Mucosa of descending colon (tissue), 3 donors: ENCODE data around the gene FAM156B. TPM values are rescaled to one million over a fixed set of nuclear protein-coding genes. Genes with fewer than 3 reads are reported as not detected.
"Not testable (repeated sequence)": the region's sequence is repeated elsewhere in the genome, so short reads cannot be mapped to it uniquely, and the experiment has no call there.

Experiments used
- ATAC-seq: fragments of 200-7000 bp; cut with Tn5 transposase; one replicate; pipeline ENCODE4 v1.9.1; 2020; ENCODE audit warnings: mild to moderate bottlenecking, moderate library complexity
- DNase-seq, 3 donors: peaks; one replicate each; pipeline ENCODE4 v3.0.0-alpha.2; 2020
- H3K36me3 ChIP-seq: fragments of 200-600 bp; one replicate; pipeline ENCODE4 v1.8.0; 2021; ENCODE audit warnings: low read depth, mild to moderate bottlenecking
- H3K4me1 ChIP-seq: fragments of 200-600 bp; one replicate; pipeline ENCODE4 v1.8.0; 2021; ENCODE audit warnings: low read depth, mild to moderate bottlenecking
- H3K4me3 ChIP-seq: fragments of 200-600 bp; one replicate; pipeline ENCODE4 v1.8.0; 2021; ENCODE audit warnings: mild to moderate bottlenecking
- H3K9me3 ChIP-seq: fragments of 200-600 bp; one replicate; pipeline ENCODE4 v1.8.0; 2021; ENCODE audit warnings: mild to moderate bottlenecking
- intact Hi-C, 2 donors: fragments of 100-400 bp; cut with DNase I in 1 of 2; cut with micrococcal nuclease in 1 of 2; formaldehyde crosslinking; loops; one replicate each; pipeline versions ENCODE4 v1.11.0 to v1.11.1; 2022; cut with DNase I, micrococcal nuclease
- long read RNA-seq, 2 donors: library from polyadenylated mRNA; unstranded; transcript quantifications; one replicate each; pipeline ENCODE4 v2.0.0, GENCODE V29; 2019 to 2021
- total RNA-seq, 3 donors: library from RNA; stranded (reverse); fragmentation: NEBNext Ultra II Directional in 2 of 3; extraction: Animal tissue kit (Norgen Biotek cat#: 25700) in 2 of 3; gene quantifications; one replicate each; pipeline versions ENCODE4 v1.2.1 to v1.2.4, GENCODE V29; 2021 to 2023
- TF ChIP-seq, protein P1 (sequence below): fragments of 200-600 bp; IDR thresholded peaks from one replicate; pipeline ENCODE4 v1.8.0; 2022; ENCODE audit warnings: antibody characterized with exemption, mild to moderate bottlenecking
- donor health status: DM: no; HTN: no; CAD: no; lungs with moderate emphysema.
- donor health status: DM: no; HTN: no; CAD: no.
- donor health status: DM: no; HTN: yes; CAD: no.

Gene FAM156B
- total RNA-seq: 10 to 100 TPM; 11.7 to 17.0 (median 15.6) TPM
- long read RNA-seq, donor 1, partial matches to known transcripts: 3 of 13 reads
- long read RNA-seq, donor 1, other reads (novel, unspliced or antisense): 3 of 13 reads
- long read RNA-seq, donor 2, partial matches to known transcripts: 2 of 13 reads
- long read RNA-seq, donor 2, other reads (novel, unspliced or antisense): 5 of 13 reads

GRCh38 chrX:52896855-52897709, at the start of gene FAM156B:
Gene FAM156B (plus strand): TSS chrX:52897330. CDS start chrX:52907226, 9,896 bp downstream.
- H3K4me1 ChIP-seq, intact Hi-C loops, H3K36me3 ChIP-seq, DNase-seq, H3K4me3 ChIP-seq, H3K9me3 ChIP-seq: not testable (repeated sequence)
- ATAC-seq: peak; percentile 95

- H3K9me3 ChIP-seq: no peaks in the 10 kb centered on the region
- no peak for ATAC-seq
- H3K4me3 ChIP-seq: no peak overlapping the region
- no peaks in the 10 kb centered on the region for H3K4me1 ChIP-seq
- intact Hi-C loops: no loop called here
- no peaks in the 10 kb centered on the region for H3K36me3 ChIP-seq
- TF ChIP-seq, protein P1, sequence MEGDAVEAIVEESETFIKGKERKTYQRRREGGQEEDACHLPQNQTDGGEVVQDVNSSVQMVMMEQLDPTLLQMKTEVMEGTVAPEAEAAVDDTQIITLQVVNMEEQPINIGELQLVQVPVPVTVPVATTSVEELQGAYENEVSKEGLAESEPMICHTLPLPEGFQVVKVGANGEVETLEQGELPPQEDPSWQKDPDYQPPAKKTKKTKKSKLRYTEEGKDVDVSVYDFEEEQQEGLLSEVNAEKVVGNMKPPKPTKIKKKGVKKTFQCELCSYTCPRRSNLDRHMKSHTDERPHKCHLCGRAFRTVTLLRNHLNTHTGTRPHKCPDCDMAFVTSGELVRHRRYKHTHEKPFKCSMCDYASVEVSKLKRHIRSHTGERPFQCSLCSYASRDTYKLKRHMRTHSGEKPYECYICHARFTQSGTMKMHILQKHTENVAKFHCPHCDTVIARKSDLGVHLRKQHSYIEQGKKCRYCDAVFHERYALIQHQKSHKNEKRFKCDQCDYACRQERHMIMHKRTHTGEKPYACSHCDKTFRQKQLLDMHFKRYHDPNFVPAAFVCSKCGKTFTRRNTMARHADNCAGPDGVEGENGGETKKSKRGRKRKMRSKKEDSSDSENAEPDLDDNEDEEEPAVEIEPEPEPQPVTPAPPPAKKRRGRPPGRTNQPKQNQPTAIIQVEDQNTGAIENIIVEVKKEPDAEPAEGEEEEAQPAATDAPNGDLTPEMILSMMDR: no peak
- DNase-seq: no peak
Observed at GRCh38 chrX:52852110-52852860, 44.8 kb upstream of the FAM156B start.

DNA sequence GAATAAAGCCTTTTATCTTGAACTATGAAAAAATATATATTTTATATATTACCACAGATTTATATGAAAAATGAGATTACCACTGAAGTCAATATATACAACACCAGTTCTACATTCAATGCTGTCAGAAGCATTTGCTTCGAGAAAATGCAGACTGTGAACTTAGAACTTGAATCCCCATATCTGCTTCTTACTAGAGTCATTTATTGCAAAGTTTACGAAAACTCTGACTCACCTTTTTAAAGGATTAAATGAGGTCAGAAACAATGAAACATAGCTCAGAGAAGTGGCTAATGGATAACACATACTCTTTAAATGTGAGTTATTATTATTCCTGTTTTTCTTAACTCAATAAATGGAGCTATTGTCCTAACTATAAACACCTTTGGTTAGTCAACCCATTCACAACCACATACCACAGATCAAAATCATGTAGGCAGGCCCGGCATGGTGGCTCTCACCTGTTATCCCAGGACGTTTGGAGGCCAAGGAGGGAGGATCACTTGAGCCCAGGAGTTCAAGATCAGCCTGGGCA, 40.1 kb upstream of the FAM156B start:
- intact Hi-C loops, H3K36me3 ChIP-seq, H3K9me3 ChIP-seq, H3K4me3 ChIP-seq, H3K4me1 ChIP-seq, DNase-seq, ATAC-seq: not testable (repeated sequence)

- DNase-seq: no peak
Observed at GRCh38 chrX:52865343-52865998, 31.7 kb upstream of the FAM156B start.

GRCh38 chrX:52867610-52868348, 29.4 kb upstream of the FAM156B start, which contains the start of gene XAGE3:
Gene XAGE3 (minus strand): TSS chrX:52868083. CDS start chrX:52867133, 950 bp downstream.
- ATAC-seq: no peak
- H3K4me3 ChIP-seq: no peak within 1 kb of the TSS
- TF ChIP-seq, protein P1: no peak
- no peaks in the 10 kb centered on the region for H3K36me3 ChIP-seq
- DNase-seq: no peak
- H3K4me1 ChIP-seq: no peaks in the 10 kb centered on the region
- intact Hi-C loops: no loop called here
- no peaks in the 10 kb centered on the region for H3K9me3 ChIP-seq

More at GRCh38 chrX:52865343-52865998, 31.7 kb upstream of the FAM156B start:
- no peaks in the 10 kb centered on the region for H3K4me1 ChIP-seq
- no peak overlapping the region for H3K4me3 ChIP-seq
- H3K36me3 ChIP-seq: no peaks in the 10 kb centered on the region
- TF ChIP-seq, protein P1: no peak
- no peaks in the 10 kb centered on the region for H3K9me3 ChIP-seq
- ATAC-seq: no peak
- intact Hi-C loops: no loop called here
